CD1c-positive myeloid dendritic cell (primary cell): Measurements from ENCODE around the gene PAX5.

Source experiments
- DNase-seq: peaks from one replicate; pipeline ENCODE4 v3.0.0-alpha.2; 2016; ENCODE audit errors: extremely low spot score

Gene PAX5

DNA sequence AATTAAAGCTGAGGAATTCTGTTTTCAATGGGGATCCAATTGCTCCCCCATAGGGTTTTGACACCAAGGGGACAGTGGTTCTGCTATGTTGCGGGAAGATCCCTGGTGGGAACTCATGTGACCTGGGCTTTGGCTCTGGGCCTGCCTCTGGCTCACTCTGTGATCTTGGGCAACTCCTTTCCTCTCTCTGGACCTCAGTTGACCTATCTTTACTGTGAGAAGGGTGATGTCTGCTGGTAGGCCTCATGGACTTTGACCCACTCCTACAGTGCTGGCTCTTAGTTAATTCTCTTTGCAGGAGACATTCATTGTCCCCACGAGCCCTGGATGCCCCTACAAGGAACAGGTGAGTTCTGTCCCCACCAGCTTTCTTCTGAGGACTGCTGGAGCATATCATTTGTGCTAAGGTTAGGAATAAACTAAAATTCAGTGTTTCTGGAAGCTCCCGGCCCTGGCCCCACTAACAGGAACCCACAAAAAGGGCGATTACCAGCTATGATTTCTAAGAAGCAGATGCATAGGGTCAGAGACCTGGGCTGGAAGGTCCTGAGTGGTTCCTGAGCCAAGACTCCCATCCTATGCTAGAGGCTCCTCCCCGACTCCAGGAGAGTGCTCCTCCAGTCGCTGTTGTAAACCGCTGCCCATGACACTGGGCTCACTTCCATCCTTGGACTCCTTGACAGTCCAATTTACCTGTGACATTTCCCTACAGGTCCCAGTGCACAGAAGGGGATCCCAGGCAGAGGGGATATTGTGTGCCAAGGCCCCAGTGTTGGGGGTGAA is 218.3 kb downstream of the PAX5 start:
- DNase-seq: no peak

- DNase-seq: no peak
Observed at GRCh38 chr9:36815023-36815422, 219.0 kb downstream of the PAX5 start.

GRCh38 chr9:36813154-36813553 is 220.9 kb downstream of the PAX5 start:
- no peak for DNase-seq

GRCh38 chr9:36812556-36812955 is 221.5 kb downstream of the PAX5 start:
- DNase-seq: no peak

DNA sequence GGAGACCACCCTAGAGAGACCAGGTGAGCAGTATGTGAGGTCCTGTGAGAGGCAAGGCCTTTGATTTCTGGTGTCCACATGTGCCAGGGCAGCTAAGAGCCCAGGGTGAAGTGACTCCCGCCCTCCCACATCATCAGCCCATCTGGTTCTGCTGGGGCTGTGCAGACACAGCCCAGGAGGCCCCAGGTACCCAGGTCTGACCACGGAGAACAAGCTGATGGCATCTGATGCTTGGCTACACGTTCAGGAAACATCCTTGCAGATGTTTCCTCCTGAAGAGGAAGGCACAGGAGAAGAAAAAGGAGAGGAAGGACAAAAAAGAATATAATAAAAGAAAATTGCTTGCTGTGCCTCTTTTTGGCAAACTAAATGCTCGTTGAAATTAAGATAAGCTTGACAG is 225.8 kb downstream of the PAX5 start:
- DNase-seq: no peak

GRCh38 chr9:36803961-36804360 is 230.1 kb downstream of the PAX5 start:
- no peak for DNase-seq

DNA sequence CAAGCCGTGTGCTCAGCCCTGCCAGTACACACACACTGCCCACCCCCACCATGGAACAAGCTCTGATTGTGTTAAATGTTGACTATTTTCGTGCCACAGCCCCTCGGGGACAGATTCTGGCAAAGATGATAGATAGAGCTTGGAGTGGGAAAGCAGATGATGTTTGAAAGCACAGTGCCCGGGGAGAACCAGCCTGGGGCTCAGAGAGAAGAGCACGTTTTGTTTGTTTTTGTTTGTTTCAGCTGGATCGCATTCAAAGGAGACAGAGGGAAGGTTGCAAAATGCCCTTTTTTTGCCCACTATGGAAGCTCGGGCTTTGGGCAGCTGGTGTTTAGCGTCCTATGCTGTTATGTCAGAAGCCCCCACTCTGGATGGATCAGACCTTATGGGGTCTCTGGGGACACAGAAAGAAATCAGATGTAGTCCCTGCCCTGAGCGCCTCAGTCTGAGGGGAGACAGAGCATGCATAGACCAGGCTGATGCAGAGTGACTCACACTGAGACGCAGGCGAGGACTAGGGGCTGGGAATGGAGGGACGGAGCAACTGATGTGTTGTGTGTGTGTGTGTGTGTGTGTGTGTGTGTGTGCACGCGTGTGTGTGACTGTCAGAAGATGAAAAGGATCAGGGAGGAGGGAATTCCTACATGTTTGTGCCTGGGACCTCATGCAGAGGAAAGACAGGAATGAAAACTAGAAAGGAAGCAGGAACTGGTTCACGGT is 231.7 kb downstream of the PAX5 start:
- no peak for DNase-seq

- DNase-seq: no peak
Observed at GRCh38 chr9:36800455-36800854, 233.6 kb downstream of the PAX5 start.

- no peak for DNase-seq
Observed at GRCh38 chr9:36798350-36799065, 235.6 kb downstream of the PAX5 start.

GRCh38 chr9:36797471-36798220 is 236.4 kb downstream of the PAX5 start:
- DNase-seq: no peak

DNA sequence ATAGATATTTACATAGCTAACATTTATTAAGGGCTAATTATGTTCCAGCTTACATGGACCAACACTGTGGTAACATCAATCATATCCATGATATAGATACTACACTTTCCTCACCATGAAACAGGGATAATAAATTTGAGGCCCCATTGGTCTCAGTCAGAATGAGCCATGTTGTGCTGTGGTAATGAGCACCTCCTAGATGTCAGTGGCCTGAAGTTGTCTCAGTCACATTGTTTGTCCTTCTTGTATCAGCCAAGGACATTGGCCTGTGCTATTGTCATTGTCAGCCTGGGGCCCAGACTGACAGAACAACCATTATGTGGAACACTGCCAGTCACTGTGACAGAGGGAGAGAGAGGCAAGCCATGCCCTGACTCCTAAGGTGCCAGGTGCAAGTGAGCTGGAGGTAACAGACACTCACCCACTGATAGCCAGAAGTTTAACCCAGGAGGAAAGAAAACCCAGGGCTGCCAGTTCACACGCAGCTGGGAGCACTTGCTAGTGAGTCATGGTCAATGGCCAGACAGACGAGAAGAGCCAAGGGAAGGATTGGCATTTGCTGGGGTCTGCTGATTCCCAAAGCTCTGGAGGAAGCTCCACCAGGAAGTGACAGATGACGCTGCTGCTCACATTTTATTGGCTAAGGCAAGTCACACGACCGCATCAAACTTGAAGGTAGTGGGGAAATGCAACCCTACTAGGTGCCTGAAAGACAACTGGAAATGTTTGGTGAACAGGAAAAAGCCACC is 237.2 kb downstream of the PAX5 start:
- DNase-seq: no peak

- no peak for DNase-seq
Observed at GRCh38 chr9:36794461-36794860, 239.6 kb downstream of the PAX5 start.

DNA sequence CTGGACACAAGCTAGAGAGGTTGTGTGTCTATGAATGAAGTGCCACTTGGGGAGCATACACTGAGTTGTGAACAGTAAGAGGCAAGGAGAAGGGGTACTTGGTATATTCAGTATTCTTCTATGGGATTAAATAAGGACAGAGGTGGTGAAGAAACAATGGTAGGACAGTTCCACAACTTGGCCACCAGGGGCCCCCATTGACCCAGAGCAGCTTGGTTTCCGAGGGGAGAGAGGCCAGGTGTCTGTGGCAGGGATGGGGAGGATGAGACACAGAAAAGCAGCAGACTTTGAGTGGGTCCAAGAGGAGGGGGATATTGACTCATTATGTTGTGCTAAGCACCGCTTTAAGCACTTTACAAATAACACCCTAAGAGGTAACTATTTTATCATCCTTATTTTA is 240.8 kb downstream of the PAX5 start:
- no peak for DNase-seq

- no peak for DNase-seq
Observed at GRCh38 chr9:36791222-36791950, 242.7 kb downstream of the PAX5 start.

GRCh38 chr9:36789886-36790285 is 244.2 kb downstream of the PAX5 start:
- DNase-seq: no peak

GRCh38 chr9:36788534-36788933 is 245.5 kb downstream of the PAX5 start:
- DNase-seq: no peak

DNA sequence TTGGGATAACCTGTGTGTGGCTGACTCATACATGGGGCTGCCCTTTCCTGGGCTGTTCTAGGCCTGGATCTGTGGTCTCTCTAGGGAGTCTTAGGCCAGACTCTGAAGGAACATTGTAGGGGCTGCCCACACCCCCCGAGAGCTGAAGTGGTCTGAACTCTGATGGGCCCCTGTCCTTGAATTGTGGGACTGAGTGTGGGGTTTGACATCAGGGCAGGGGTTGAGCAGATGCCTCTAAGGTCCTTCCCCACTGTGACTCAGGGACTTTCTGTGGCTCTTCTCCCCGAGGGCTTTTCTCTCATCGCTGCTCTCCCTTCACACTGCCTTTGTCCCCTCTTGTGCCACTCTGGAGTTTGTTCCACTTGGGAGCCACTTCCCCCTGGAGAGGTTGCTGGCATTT is 246.4 kb downstream of the PAX5 start:
- DNase-seq: no peak
